NCI-H446 treated with DMSO at 0.1 percent for 48 hours (cell line): ENCODE results near the gene CACNB4.

Experiments used
- DNase-seq: peaks from one replicate; lab custom pipeline; 2025; lab: John Stamatoyannopoulos, UW

CACNB4 gene

GRCh38 chr2:152088006-152088405 lies 10.8 kb downstream of the CACNB4 start:
- DNase-seq: no peak

DNA sequence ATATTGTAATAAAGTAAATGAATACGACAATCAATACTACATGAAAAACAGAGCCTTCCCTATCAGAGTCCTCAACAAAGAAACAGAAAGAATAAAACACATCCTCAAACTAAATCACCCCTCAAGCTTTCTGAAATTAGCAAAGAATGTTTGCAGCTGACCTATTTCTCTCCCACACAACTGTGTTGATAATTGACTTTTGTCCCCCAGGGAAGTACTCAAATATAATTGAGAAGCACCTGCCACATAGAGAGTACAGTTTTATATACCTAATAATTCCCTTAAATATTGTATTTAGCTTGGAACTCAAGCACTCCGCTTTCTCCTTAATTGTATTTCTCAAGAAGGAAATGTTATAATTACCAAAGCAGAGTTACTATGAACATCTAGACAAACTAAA lies 12.6 kb downstream of the CACNB4 start:
- DNase-seq: no peak

DNA sequence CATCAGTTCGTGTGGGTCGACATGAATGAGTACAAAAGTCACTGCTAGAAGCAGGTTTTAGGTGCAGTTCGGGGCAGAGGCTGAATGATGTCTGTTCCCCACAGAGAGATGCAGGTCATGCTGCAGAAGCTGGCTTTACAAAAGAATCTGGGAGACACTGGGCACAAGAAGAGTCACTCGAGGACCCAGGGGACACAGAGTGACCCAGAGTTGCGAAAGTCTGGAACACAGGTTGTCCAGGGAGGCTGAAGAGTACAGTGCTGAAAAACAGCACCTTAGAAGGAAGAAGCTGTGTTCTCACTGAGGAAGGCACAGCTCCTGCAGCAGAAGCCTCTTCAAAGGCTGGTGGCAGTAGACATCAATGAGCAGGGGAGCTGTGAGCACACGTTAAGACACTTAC lies 14.8 kb downstream of the CACNB4 start:
- DNase-seq: no peak

- no peak for DNase-seq
Observed at GRCh38 chr2:152083202-152083875, 15.5 kb downstream of the CACNB4 start.

DNA sequence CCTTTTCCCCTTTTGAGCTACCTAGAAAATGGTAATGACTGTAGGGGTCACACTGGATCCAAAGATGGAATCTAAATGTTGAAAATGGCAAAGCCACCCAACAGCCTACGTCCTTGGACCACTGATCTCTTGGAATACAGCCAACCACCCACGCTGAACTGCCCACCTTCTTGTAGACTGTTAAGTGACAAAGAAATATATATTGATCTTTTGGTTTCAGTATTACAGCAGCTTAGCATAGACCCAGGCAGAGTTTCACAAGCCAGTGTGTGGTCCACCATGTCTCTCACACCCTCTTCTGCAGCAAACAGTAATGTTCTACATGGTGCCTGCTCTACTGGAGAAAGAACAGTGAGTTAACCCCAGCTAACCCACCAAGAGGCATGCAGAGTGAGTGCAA lies 20.2 kb downstream of the CACNB4 start:
- DNase-seq: no peak

GRCh38 chr2:152078023-152078422 lies 20.8 kb downstream of the CACNB4 start:
- DNase-seq: no peak

- no peak for DNase-seq
Observed at GRCh38 chr2:152075461-152076050, 23.3 kb downstream of the CACNB4 start.

GRCh38 chr2:152072011-152072410 lies 26.8 kb downstream of the CACNB4 start:
- no peak for DNase-seq

- DNase-seq: no peak
Observed at GRCh38 chr2:152071518-152071917, 27.3 kb downstream of the CACNB4 start.

GRCh38 chr2:152071092-152071491 lies 27.8 kb downstream of the CACNB4 start:
- no peak for DNase-seq

DNA sequence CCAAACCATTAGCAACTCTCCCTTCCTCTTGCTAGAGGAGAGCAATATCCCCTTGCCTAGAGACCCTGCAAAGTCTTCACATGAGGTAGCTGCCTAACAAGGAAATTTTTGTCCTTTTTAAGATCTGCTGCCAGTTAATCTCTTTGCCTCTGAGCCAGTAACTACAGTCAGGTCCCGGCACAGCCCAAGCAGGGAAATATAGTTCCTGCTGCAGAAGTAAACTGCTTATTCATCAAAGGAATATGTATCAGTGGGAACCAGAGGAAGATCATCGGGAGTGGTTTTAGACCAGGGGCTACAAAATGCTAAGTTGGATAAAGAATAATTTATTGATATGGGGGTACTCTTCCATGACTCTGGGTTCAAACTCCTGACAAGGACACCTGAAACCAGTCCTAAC lies 30.6 kb downstream of the CACNB4 start:
- DNase-seq: no peak

DNA sequence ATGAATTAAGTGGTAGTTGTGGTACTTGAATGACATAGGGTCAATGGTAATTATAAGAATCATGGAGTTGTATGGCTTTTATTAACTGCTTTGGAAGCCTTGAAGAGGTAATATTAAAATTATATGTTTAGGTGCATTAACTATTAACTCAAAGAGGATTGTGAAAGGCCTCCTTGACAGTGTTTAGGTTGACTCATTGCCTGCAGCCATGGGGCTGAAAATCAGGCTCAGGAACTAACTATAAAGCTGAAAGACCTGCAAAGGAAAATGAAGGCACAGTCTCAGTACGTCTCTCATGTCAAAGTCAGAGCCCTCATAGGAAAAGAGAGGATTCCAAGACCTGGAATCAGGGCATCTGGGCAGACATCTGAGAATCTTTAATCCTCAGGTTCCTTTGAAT lies 31.0 kb downstream of the CACNB4 start:
- DNase-seq: no peak

DNA sequence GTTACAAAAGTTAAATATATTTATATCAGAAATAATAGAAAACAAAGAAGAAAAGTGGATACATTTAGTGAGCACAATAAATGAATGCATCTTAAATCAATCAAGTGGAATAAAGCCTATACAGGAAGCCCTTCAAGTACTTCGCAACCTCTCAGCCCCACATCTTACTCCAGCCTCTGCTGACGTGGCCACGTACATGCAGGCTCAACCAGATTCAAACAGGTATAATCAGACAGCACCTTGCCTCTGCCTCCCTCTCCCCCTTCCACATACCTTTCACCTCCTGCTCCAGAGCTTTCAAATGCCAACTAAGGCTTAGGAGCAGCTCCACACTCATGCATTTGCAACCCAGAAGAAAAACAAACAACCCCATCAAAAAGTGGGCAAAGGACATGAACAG lies 32.9 kb downstream of the CACNB4 start:
- no peak for DNase-seq

DNA sequence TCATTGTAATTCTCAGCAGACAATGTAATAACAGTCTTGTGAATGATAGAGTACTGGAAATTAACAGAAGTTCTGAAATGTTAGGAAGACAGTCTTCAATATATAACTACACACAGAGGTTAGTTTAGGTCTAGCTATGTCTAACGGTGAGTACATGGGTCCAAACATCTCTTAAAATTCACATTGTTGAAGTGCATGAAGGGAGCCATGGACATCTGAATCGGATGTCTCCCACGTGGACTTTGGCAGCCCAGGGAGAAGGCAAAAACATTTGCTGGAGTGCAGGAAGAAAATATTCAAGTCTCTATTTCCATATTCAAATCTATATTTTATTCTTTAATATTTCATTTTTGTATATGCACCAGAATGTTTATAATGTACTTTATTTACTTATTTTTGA lies 34.8 kb downstream of the CACNB4 start:
- no peak for DNase-seq

- no peak for DNase-seq
Observed at GRCh38 chr2:152063325-152063924, 35.4 kb downstream of the CACNB4 start.

DNA sequence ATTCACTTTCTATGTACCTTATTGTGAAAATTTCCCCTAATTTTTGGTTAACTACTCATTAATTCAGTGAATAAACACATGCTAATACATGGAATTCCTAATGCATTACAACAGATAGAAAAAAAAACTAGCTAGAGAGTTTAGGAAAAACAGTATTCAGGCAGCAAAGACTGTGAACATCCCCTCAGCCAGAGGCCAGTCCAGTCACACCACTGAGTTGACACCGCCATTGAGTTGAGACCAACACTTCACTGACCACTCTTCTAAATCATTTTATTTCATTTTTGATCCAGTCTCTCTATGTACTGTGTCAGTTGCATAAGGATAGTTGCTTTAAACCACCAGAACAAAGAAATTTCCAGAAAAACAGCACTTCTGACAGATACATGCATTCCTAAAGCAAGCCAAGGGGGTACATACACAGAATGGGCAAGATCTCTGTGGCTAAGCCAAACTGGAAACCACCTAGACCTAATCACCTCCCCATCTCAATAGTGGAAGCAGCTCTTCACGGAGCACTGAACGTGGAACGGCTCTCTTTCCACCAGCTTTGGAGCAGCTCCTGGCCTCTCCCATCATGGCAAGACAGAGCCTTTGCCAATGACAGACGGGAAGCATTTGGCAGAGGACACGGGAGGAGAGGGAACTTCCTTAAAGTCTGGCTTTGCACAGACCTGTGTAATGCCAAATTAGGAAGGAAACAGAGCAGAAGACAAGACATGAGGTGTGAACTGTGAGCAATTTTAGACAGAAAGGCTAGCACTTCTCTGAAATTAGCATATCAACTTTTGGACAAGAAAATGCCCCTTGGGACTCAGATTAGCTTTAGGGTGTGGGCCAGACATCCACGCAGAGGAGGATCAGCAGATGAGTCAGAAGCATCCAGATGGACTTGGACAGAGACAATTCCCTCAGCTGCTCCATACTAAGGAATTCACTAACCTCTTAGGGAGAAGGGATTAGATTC lies 36.4 kb downstream of the CACNB4 start:
- peak; percentile 84 for DNase-seq

DNA sequence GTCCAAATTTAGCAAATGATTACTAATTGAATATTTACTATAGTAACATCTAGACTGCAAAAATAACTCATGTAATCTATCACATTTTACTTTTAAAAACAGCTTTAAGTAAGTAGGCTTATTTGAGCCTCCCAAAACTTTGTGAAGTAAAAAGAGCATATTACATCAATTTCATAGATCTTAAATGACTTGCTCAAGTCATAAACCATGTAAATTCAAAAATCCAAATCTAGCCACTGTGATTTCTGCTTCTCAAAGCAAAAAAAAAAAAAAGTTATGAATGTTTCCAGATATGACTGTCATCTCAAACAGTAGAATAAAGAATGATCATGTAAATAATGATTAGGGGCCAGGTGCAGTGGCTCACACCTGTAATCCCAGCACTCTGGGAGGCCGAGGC lies 37.5 kb downstream of the CACNB4 start:
- no peak for DNase-seq

- DNase-seq: no peak
Observed at GRCh38 chr2:152058655-152059054, 40.2 kb downstream of the CACNB4 start.

GRCh38 chr2:152056418-152056817 lies 42.4 kb downstream of the CACNB4 start:
- no peak for DNase-seq

- DNase-seq: no peak
Observed at GRCh38 chr2:152055366-152056108, 43.3 kb downstream of the CACNB4 start.

- DNase-seq: no peak
Observed at GRCh38 chr2:152054593-152054992, 44.3 kb downstream of the CACNB4 start.

DNA sequence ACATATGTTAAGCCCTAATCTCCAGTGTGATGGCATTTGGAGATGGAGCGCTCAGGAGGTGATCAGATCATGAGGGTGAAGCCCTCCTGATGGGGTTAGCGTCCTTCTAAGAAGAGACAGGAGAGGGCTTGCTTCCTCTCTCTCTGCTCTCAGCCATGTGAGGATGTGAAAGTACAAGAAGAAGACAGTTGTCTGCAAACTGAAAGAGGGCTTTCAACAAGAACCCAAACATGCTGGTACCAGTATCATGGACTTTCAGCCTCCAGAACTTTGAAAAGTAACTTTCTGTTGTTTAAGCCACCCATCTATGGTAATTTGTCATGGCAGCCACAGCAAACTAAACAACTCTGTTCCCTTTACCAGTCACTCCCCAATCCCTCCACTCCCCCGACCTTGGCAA lies 47.4 kb downstream of the CACNB4 start:
- no peak for DNase-seq
